ENCODE results near the gene SGCD.

SGCD gene

DNA sequence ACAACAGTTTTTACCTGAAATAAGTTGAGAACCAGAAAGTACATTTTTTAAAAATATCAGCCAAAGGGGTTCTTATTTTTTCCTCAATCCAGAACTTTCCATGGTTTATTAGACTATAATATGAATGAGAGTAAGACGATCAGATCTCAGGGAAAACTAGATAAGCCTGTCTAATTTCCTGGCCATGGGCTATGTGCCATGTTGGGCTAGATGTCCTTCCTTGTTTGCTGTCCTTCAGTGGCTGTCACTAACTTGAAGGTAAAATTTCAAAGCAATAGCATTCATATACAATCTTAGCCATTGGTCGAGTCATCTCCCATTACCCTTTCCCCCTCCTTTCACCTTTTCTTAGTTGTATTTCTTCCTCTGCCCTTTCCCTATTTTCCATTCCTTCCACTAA, 343.7 kb downstream of the SGCD start:
- H3K27ac ChIP-seq, result no peak overlapping the region
- intact Hi-C loops (cut with DNase I; ENCODE audit: low total_unique reads), result no loop called here
- TF ChIP-seq, protein P1, sequence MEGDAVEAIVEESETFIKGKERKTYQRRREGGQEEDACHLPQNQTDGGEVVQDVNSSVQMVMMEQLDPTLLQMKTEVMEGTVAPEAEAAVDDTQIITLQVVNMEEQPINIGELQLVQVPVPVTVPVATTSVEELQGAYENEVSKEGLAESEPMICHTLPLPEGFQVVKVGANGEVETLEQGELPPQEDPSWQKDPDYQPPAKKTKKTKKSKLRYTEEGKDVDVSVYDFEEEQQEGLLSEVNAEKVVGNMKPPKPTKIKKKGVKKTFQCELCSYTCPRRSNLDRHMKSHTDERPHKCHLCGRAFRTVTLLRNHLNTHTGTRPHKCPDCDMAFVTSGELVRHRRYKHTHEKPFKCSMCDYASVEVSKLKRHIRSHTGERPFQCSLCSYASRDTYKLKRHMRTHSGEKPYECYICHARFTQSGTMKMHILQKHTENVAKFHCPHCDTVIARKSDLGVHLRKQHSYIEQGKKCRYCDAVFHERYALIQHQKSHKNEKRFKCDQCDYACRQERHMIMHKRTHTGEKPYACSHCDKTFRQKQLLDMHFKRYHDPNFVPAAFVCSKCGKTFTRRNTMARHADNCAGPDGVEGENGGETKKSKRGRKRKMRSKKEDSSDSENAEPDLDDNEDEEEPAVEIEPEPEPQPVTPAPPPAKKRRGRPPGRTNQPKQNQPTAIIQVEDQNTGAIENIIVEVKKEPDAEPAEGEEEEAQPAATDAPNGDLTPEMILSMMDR (IDR thresholded peaks at IDR 0.05), result no peak
- no peak for DNase-seq
- H3K4me3 ChIP-seq, result no peak overlapping the region
- peaks cover 0 to 8% (median 0%) of the 10 kb centered on the region in 4 donors for H3K4me1 ChIP-seq
- H3K36me3 ChIP-seq, result no peaks in the 10 kb centered on the region
- no peaks in the 10 kb centered on the region for H3K9me3 ChIP-seq
- no peaks in the 10 kb centered on the region for H3K27me3 ChIP-seq

DNA sequence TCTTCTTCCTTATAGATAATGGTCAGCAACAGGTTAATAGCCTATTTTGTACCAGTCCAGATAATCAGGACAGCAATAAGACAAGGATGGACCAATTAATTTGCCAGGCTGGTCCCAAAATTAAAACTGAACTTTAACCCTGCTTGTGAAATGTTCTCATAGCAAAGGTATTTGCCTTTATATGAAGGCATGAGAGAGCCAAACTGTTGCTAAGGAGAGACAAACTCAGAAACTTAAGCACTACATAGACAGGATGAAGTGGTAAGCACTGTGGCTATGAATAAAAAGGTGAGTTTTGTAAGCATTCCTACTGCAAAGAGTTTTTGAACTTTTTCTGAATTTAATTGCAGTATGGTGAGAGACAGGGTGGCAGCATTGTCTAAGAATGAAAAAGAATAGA, 348.4 kb downstream of the SGCD start:
- H3K4me3 ChIP-seq, result no peak overlapping the region
- peaks cover 0 to 16% (median 0%) of the 10 kb centered on the region in 4 donors for H3K4me1 ChIP-seq
- no peak overlapping the region for H3K27ac ChIP-seq
- no peaks in the 10 kb centered on the region for H3K36me3 ChIP-seq
- H3K27me3 ChIP-seq, result no peaks in the 10 kb centered on the region
- H3K9me3 ChIP-seq, result no peaks in the 10 kb centered on the region
- intact Hi-C loops (cut with DNase I; ENCODE audit: low total_unique reads), result no loop called here
- no peak for DNase-seq
- TF ChIP-seq, protein P1 (IDR thresholded peaks at IDR 0.05), result no peak

DNA sequence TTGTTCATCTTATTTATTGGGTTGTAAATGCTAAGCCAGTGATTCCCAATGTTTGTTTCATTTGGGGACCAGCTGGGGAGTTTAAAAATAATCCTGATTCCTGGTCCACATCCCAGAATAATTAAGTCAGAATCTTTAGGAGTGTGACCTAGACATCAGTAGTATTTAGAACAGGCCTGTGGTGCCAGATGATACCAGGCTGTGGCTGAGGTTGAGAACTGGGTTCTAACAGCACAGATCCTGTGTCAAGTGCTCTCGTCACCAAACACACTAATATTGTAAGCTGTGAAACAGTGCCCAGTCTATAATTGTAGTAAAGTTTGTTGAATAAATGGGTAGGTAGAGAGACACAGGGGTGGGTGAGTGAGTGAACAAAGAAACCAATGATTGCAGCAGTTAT, 351.0 kb downstream of the SGCD start:
- Histone ChIP-seq H3K4me3 (no peak overlapping the region), H3K4me1 (peaks cover 0 to 16% (median 2%) of the 10 kb centered on the region in 4 donors), H3K27me3 (no peaks in the 10 kb centered on the region), H3K27ac (no peak overlapping the region), H3K9me3 (no peaks in the 10 kb centered on the region), H3K36me3 (no peaks in the 10 kb centered on the region)
- intact Hi-C loops (cut with DNase I; ENCODE audit: low total_unique reads), result no loop called here
- DNase-seq, result no peak
- TF ChIP-seq, protein P1 (IDR thresholded peaks at IDR 0.05), result no peak

DNA sequence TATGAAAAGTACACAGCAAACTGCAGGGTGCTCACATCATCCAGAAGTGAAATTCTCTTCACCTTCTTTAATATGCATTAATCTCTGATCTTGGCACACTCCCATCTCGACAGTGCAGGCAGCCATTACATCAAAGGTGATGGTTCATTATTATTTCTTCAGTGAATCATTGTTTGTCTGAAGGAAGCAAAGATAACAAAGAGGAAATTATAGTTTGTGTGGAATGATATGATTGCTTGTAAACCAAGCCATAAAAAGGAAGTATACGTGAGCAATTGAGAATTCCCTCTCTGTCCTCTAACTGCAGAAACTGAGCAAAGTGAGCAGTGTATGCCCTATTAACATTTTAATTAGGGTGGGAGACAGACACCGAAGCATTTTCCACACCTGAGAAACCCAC, 351.5 kb downstream of the SGCD start:
- Histone ChIP-seq H3K27me3 (no peaks in the 10 kb centered on the region), H3K4me1 (peaks cover 0 to 16% (median 2%) of the 10 kb centered on the region in 4 donors), H3K4me3 (no peak overlapping the region), H3K36me3 (no peaks in the 10 kb centered on the region), H3K27ac (no peak overlapping the region), H3K9me3 (no peaks in the 10 kb centered on the region)
- DNase-seq, result no peak
- TF ChIP-seq, protein P1 (IDR thresholded peaks at IDR 0.05), result no peak
- intact Hi-C loops (cut with DNase I; ENCODE audit: low total_unique reads), result no loop called here

DNA sequence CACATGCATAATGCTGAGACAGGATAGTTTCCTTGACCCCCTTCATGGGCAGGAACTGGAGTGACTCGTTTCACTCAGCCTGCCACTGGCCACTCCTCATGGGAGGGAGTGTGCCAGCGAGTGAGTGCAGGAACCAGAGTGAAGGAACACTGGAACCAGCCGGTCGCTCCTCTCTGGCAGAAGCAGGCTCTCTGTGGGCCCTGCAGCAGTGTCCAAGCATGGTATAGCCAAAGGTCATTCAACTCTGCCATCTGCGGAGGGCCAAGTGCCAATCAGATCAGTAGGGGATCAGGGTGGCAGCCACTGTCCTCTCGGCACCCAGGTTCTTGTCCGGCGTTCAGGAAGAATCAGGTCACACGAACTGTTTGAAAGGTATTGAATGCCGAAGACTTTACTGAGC, 353.9 kb downstream of the SGCD start:
- H3K27ac ChIP-seq, result no peak overlapping the region

More for the DNA sequence above, 353.9 kb downstream of the SGCD start:
- Histone ChIP-seq H3K9me3 (no peaks in the 10 kb centered on the region), H3K4me3 (no peak overlapping the region), H3K4me1 (peaks cover 0 to 6% (median 2%) of the 10 kb centered on the region in 4 donors), H3K36me3 (no peaks in the 10 kb centered on the region), H3K27me3 (no peaks in the 10 kb centered on the region)
- DNase-seq, result no peak
- intact Hi-C loops (cut with DNase I; ENCODE audit: low total_unique reads), result no loop called here
- TF ChIP-seq, protein P1 (IDR thresholded peaks at IDR 0.05), result no peak

Data from tibial artery (tissue), 4 donors.